GM12865 (cell line): Measurements from ENCODE around the gene TRIL.

Experiments
- DNase-seq: peaks from one replicate; pipeline ENCODE4 v3.0.0; 2010; ENCODE audit warnings: low read depth
- H3K4me3 ChIP-seq: 2 replicates; pipeline ENCODE4 v1.5.1; 2011; ENCODE audit warnings: mild to moderate bottlenecking, low read depth, low read length, control low read depth
- TF ChIP-seq, protein P1 (sequence below): IDR thresholded peaks from 2 replicates; pipeline ENCODE4 v1.5.1; 2011; ENCODE audit warnings: low read length, control low read depth, low read depth, inconsistent platforms; ENCODE audit not compliant: insufficient read depth; ENCODE audit errors: missing control alignments

Gene TRIL

GRCh38 chr7:28903730-28904577, 54.2 kb downstream of the TRIL start:
- TF ChIP-seq, protein P1, sequence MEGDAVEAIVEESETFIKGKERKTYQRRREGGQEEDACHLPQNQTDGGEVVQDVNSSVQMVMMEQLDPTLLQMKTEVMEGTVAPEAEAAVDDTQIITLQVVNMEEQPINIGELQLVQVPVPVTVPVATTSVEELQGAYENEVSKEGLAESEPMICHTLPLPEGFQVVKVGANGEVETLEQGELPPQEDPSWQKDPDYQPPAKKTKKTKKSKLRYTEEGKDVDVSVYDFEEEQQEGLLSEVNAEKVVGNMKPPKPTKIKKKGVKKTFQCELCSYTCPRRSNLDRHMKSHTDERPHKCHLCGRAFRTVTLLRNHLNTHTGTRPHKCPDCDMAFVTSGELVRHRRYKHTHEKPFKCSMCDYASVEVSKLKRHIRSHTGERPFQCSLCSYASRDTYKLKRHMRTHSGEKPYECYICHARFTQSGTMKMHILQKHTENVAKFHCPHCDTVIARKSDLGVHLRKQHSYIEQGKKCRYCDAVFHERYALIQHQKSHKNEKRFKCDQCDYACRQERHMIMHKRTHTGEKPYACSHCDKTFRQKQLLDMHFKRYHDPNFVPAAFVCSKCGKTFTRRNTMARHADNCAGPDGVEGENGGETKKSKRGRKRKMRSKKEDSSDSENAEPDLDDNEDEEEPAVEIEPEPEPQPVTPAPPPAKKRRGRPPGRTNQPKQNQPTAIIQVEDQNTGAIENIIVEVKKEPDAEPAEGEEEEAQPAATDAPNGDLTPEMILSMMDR: no peak
- DNase-seq: no peak
- H3K4me3 ChIP-seq: no peak overlapping the region
